Fibroblast of lung (primary cell): ENCODE data around the gene C1QB. TPM values are rescaled to one million over a fixed set of nuclear protein-coding genes. Genes with fewer than 3 reads are reported as not detected.
A peak's percentile ranks its signal among the peaks of the same experiment; 100 is the strongest.
"Not testable (repeated sequence)": the region's sequence is repeated elsewhere in the genome, so short reads cannot be mapped to it uniquely, and the experiment has no call there.

Experiments used
- DNase-seq, 2 donors: peaks; one replicate each; pipeline versions ENCODE4 v3.0.0 to v3.0.0-alpha.2; 2010; ENCODE audit warnings: low read depth in 2 of 2
- H2AFZ ChIP-seq: 2 replicates; pipeline ENCODE4 v1.5.1; 2012; ENCODE audit warnings: low read length, control low read depth, inconsistent platforms
- H3K27ac ChIP-seq: 2 replicates; pipeline ENCODE4 v1.5.1; 2011; ENCODE audit warnings: low read length, control low read depth; ENCODE audit not compliant: insufficient read depth
- H3K27me3 ChIP-seq: 2 replicates; pipeline ENCODE4 v1.5.1; 2011; ENCODE audit warnings: mild to moderate bottlenecking, low read length; ENCODE audit not compliant: control insufficient read depth, insufficient read depth
- H3K36me3 ChIP-seq: 2 replicates; pipeline ENCODE4 v1.5.1; 2011; ENCODE audit warnings: low read length; ENCODE audit not compliant: control insufficient read depth, insufficient read depth
- H3K4me1 ChIP-seq: 2 replicates; pipeline ENCODE4 v1.5.1; 2011; ENCODE audit warnings: low read length; ENCODE audit not compliant: control insufficient read depth, insufficient read depth; ENCODE audit errors: extremely low read depth
- H3K4me2 ChIP-seq: 2 replicates; pipeline ENCODE4 v1.5.1; 2011; ENCODE audit warnings: low read length, control low read depth; ENCODE audit not compliant: insufficient read depth; ENCODE audit errors: extremely low read depth
- H3K4me3 ChIP-seq, 4 experiments: fragments of 200-600 bp in 1 of 4; sonication (generic) in 1 of 4; replicated peaks in 1 of 4; 2 replicates each; pipeline ENCODE4 v1.5.1; 2011 to 2016; ENCODE audit warnings: low read length in 4 of 4, low read depth in 3 of 4, mild to moderate bottlenecking in 3 of 4, control low read depth in 2 of 4, inconsistent platforms in 1 of 4, mixed read lengths in 1 of 4; ENCODE audit not compliant: insufficient read depth in 1 of 4; ENCODE audit errors: control extremely low read depth in 1 of 4
- H3K79me2 ChIP-seq: 2 replicates; pipeline ENCODE4 v1.5.1; 2012; ENCODE audit warnings: mild to moderate bottlenecking, low read length, inconsistent platforms; ENCODE audit not compliant: control insufficient read depth, insufficient read depth
- H3K9ac ChIP-seq: 2 replicates; pipeline ENCODE4 v1.5.1; 2011; ENCODE audit warnings: mild to moderate bottlenecking, low read length, control low read depth; ENCODE audit not compliant: insufficient read depth
- H3K9me3 ChIP-seq: 2 replicates; pipeline ENCODE4 v1.5.1; 2012; ENCODE audit warnings: low read depth, low read length; ENCODE audit not compliant: control insufficient read depth, insufficient read depth
- H4K20me1 ChIP-seq: 2 replicates; pipeline ENCODE4 v1.5.1; 2011; ENCODE audit warnings: low read length; ENCODE audit not compliant: control insufficient read depth, insufficient read depth; ENCODE audit errors: extremely low read depth
- EZH2 ChIP-seq: IDR thresholded peaks from 2 replicates; pipeline ENCODE4 v1.5.1; 2012; ENCODE audit warnings: low read length, control low read depth, mild to moderate bottlenecking; ENCODE audit errors: missing control alignments
- polyA plus RNA-seq, 2 donors: library from polyadenylated mRNA; depleted of rRNA in 1 of 2; stranded (reverse) in 1 of 2; unstranded in 1 of 2; fragments of >200 nt; gene quantifications; 2 replicates each; pipeline ENCODE4 v1.2.1, GENCODE V29; 2011 to 2012; ENCODE audit warnings: missing spikeins in 1 of 2
- total RNA-seq: library from RNA; depleted of rRNA; stranded (reverse); fragments of >200 nt; gene quantifications from 2 replicates; pipeline ENCODE4 v1.2.1, GENCODE V29; 2014
- TF ChIP-seq, protein P1 (sequence below), 2 donors: IDR thresholded peaks in 1 of 2; conservative IDR thresholded peaks in 1 of 2; 1 replicate in 1 of 2; 2 replicates in 1 of 2; pipeline ENCODE4 v1.5.1; 2011 to 2012; ENCODE audit warnings: low read length in 2 of 2, control low read depth in 1 of 2, inconsistent platforms in 1 of 2, low read depth in 1 of 2, mild to moderate bottlenecking in 1 of 2

C1QB gene
- total and polyA plus RNA-seq, 2 donors (not counting 1 experiment from before 2014, with no cell fraction given) = not detected

DNA sequence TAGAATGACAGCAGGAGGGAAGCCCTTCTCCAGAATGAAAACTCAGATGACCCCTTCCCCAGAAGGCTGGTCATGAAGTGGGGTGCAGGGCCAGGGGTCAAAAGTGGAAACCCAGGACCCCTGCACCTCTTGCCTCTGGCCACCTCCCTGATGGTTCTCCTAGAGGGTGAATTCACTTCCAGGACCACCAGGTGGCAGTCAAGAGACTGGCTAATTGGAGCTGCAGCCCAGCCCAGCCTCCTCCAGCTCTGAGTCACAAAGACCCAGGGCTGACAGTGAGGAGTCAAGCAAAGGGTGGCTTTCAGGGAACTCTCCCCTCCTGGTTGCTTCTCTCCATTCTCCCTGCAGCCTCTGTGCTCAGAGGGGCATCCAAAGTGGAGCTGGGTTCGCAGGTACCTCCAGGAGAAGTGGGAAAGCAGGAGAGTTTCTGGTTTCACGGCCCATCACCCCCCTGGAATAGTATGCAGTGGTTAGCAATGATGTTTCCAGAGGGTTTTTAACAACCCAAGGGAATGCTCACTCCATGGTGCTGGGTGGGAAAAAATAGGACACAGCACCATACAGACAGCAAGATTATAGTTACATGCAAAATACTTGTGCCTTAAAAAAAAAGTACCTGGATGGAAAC is 51.5 kb downstream of the C1QB start:
- H3K4me1 ChIP-seq = no peaks in the 10 kb centered on the region
- TF ChIP-seq, protein P1, sequence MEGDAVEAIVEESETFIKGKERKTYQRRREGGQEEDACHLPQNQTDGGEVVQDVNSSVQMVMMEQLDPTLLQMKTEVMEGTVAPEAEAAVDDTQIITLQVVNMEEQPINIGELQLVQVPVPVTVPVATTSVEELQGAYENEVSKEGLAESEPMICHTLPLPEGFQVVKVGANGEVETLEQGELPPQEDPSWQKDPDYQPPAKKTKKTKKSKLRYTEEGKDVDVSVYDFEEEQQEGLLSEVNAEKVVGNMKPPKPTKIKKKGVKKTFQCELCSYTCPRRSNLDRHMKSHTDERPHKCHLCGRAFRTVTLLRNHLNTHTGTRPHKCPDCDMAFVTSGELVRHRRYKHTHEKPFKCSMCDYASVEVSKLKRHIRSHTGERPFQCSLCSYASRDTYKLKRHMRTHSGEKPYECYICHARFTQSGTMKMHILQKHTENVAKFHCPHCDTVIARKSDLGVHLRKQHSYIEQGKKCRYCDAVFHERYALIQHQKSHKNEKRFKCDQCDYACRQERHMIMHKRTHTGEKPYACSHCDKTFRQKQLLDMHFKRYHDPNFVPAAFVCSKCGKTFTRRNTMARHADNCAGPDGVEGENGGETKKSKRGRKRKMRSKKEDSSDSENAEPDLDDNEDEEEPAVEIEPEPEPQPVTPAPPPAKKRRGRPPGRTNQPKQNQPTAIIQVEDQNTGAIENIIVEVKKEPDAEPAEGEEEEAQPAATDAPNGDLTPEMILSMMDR (conservative IDR thresholded peaks at IDR 0.05 in 1 of 2, IDR thresholded peaks at IDR 0.05 in 1 of 2; ENCODE audit: low read depth in 1 of 2, low read length in 2 of 2) = peak; percentile 91 to 92
- TF ChIP-seq EZH2 = no peak
- H3K9ac ChIP-seq = no peak overlapping the region
- H2AFZ ChIP-seq = no peak overlapping the region
- peak; percentile 76 to 84 for DNase-seq
- no peak overlapping the region for H3K27ac ChIP-seq
- no peaks in the 10 kb centered on the region for H3K79me2 ChIP-seq
- H3K9me3 ChIP-seq = no peaks in the 10 kb centered on the region
- H3K4me2 ChIP-seq = no peak overlapping the region
- no peaks in the 10 kb centered on the region for H4K20me1 ChIP-seq
- no peak overlapping the region for H3K4me3 ChIP-seq
- no peaks in the 10 kb centered on the region for H3K27me3 ChIP-seq
- H3K36me3 ChIP-seq = no peaks in the 10 kb centered on the region

DNA sequence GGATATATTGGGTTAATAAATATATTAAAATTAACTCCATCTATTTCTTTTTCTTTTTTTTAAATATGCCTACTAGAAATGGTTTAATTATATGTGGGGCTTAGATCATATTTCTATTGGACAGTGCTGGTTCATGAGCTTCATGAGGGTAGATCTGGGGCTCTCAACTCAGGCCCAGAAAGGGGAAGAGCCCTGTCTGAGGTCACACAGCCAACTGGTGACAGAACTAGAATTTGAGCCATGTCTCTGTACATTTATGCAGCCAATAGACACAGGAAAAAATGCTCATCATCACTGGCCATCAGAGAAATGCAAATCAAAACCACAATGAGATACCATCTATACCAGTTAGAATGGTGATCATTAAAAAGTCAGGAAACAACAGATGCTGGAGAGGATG is 52.5 kb downstream of the C1QB start:
- H3K36me3 ChIP-seq = no peaks in the 10 kb centered on the region
- H3K4me1 ChIP-seq = no peaks in the 10 kb centered on the region
- H3K27ac ChIP-seq = no peak overlapping the region
- no peak overlapping the region for H3K9ac ChIP-seq
- DNase-seq = no peak
- H4K20me1 ChIP-seq = no peaks in the 10 kb centered on the region
- H3K4me3 ChIP-seq = no peak overlapping the region
- no peaks in the 10 kb centered on the region for H3K9me3 ChIP-seq
- no peak for TF ChIP-seq EZH2
- TF ChIP-seq, protein P1 (conservative IDR thresholded peaks at IDR 0.05 in 1 of 2, IDR thresholded peaks at IDR 0.05 in 1 of 2; ENCODE audit: low read depth in 1 of 2, low read length in 2 of 2) = no peak
- H3K79me2 ChIP-seq = no peaks in the 10 kb centered on the region
- no peaks in the 10 kb centered on the region for H3K27me3 ChIP-seq
- H2AFZ ChIP-seq = no peak overlapping the region
- H3K4me2 ChIP-seq = no peak overlapping the region

DNA sequence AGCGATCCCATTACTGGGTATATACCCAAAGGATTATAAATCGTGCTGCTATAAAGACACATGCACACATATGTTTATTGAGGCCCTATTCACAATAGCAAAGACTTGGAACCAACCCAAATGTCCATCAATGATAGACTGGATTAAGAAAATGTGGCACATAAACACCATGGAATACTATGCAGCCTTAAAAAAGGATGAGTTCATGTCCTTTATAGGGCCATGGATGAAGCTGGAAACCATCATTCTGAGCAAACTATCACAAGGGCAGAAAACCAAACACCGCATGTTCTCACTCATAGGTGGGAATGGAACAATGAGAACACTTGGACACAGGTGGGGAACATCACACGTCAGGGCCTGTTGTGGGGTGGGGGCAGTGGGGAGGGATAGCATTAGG is 53.1 kb downstream of the C1QB start:
- H3K4me1 ChIP-seq, H3K4me2 ChIP-seq, H4K20me1 ChIP-seq, H3K4me3 ChIP-seq, H3K36me3 ChIP-seq, H3K27ac ChIP-seq, DNase-seq, H3K9me3 ChIP-seq, H3K9ac ChIP-seq, H2AFZ ChIP-seq, H3K27me3 ChIP-seq, H3K79me2 ChIP-seq: not testable (repeated sequence)
